Mucosa of descending colon (tissue), 3 donors: ENCODE data around the gene TEF. TPM values are rescaled to one million over a fixed set of nuclear protein-coding genes. Genes with fewer than 3 reads are reported as not detected.

Experiments used
- ATAC-seq: fragments of 200-7000 bp; cut with Tn5 transposase; one replicate; pipeline ENCODE4 v1.9.1; 2020; ENCODE audit warnings: mild to moderate bottlenecking, moderate library complexity
- DNase-seq, 3 donors: peaks; one replicate each; pipeline ENCODE4 v3.0.0-alpha.2; 2020
- H3K36me3 ChIP-seq: fragments of 200-600 bp; one replicate; pipeline ENCODE4 v1.8.0; 2021; ENCODE audit warnings: low read depth, mild to moderate bottlenecking
- H3K4me1 ChIP-seq: fragments of 200-600 bp; one replicate; pipeline ENCODE4 v1.8.0; 2021; ENCODE audit warnings: low read depth, mild to moderate bottlenecking
- H3K4me3 ChIP-seq: fragments of 200-600 bp; one replicate; pipeline ENCODE4 v1.8.0; 2021; ENCODE audit warnings: mild to moderate bottlenecking
- H3K9me3 ChIP-seq: fragments of 200-600 bp; one replicate; pipeline ENCODE4 v1.8.0; 2021; ENCODE audit warnings: mild to moderate bottlenecking
- CTCF ChIP-seq: fragments of 200-600 bp; IDR thresholded peaks from one replicate; pipeline ENCODE4 v1.8.0; 2022; ENCODE audit warnings: antibody characterized with exemption, mild to moderate bottlenecking
- intact Hi-C, 2 donors: fragments of 100-400 bp; cut with DNase I in 1 of 2; cut with micrococcal nuclease in 1 of 2; formaldehyde crosslinking; loops; one replicate each; pipeline versions ENCODE4 v1.11.0 to v1.11.1; 2022; cut with DNase I, micrococcal nuclease
- total RNA-seq, 3 donors: library from RNA; stranded (reverse); fragmentation: NEBNext Ultra II Directional in 2 of 3; extraction: Animal tissue kit (Norgen Biotek cat#: 25700) in 2 of 3; gene quantifications; one replicate each; pipeline versions ENCODE4 v1.2.1 to v1.2.4, GENCODE V29; 2021 to 2023
- donor health status: DM: no; HTN: no; CAD: no; lungs with moderate emphysema.
- donor health status: DM: no; HTN: no; CAD: no.
- donor health status: DM: no; HTN: yes; CAD: no.

Gene TEF
- total RNA-seq, 3 donors from 2014 or later: 17.6 to 29.3 (median 28.6) TPM

DNA sequence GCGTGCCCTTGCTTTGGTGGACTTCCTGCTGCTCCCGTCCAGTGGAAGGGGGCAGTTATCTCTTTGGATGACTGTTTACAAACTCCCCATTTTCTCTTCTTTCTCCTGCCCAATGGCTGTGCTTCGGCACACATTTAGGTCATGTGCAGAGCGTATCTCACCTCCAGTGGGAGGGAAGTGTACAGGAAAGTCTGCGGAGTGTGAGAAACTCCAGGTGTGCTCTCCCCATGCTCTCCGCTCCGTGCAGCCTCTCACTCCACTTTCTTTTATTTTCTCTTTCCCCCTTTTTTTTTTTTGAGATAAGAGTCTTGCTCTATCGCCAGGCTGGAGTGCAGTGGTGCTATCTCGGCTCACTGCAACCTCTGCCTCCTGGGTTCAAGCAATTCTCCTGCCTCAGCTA is 11.9 kb upstream of the TEF start:
- TF ChIP-seq CTCF: no peak
- intact Hi-C loops: no loop called here
- ATAC-seq: no peak
- no peak for DNase-seq
- Histone ChIP-seq H3K9me3 (no peaks in the 10 kb centered on the region), H3K36me3 (no peaks in the 10 kb centered on the region), H3K4me3 (no peak overlapping the region), H3K4me1 (peaks cover 14% of the 10 kb centered on the region)

- no peaks in the 10 kb centered on the region for H3K36me3 ChIP-seq
- intact Hi-C loops: no loop called here
These were observed 3.9 kb upstream of the TEF start for GRCh38 chr22:41377846-41378245.

DNA sequence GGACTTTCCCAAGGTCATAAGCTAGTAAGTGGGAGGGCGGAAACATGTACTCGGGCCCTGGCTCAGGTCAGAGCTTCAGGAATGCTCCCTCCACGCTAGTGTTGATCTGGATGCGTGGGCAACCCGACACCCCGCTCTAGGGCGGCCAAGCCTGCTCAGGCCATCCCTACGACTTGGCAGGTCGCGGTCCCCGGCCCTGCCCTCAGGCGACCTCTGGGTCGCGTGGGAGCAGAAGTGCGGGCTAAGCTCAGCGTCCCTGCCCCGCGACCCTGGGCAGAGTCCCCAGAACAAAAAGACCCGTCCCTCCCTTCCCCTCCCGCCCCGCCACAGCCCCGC is 781 bp upstream of the TEF start:
- Histone ChIP-seq H3K9me3 (no peaks in the 10 kb centered on the region), H3K36me3 (no peaks in the 10 kb centered on the region), H3K4me3 (no peak overlapping the region), H3K4me1 (peaks cover 25% of the 10 kb centered on the region)
- ATAC-seq (peak; percentile 50), DNase-seq (peak in 1 of 3 donors; percentile 71)
- intact Hi-C loops: no loop called here
- no peak for TF ChIP-seq CTCF

More at GRCh38 chr22:41377846-41378245, 3.9 kb upstream of the TEF start:
- no peaks in the 10 kb centered on the region for H3K9me3 ChIP-seq
- no peak overlapping the region for H3K4me3 ChIP-seq
- ATAC-seq (no peak), DNase-seq (no peak)
- TF ChIP-seq CTCF: no peak
- peaks cover 11% of the 10 kb centered on the region for H3K4me1 ChIP-seq

DNA sequence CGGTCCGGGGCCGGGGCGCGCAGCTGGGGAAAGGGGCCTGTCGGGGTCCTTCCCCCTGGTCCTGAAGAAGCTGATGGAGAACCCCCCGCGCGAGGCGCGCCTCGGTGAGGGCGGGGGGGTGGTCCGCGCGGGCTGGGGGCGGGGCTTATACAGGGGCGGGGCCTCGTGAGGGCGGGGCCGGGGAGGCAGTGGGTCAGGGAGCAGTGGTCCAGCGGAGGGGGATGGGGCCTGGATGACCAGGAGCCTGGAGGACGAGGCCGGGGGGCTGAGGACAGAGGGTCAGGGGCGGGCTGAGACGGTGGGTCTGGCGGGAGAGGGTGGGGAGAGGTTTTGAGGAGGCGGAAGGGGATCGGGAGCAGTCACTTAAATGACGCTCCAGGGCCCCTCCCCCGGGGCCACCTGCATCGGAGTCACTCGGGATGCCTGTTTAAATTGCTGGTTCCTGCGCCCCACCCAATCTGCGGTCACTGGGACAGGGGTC is 396 bp downstream of the TEF start:
- no peak for TF ChIP-seq CTCF
- Histone ChIP-seq H3K4me3 (peak overlapping the region; percentile 48), H3K36me3 (no peaks in the 10 kb centered on the region), H3K9me3 (no peaks in the 10 kb centered on the region), H3K4me1 (peaks cover 25% of the 10 kb centered on the region)
- intact Hi-C loops: no loop called here
- DNase-seq (peak; percentile 74 to 87 (median 83)), ATAC-seq (peak; percentile 62)

DNA sequence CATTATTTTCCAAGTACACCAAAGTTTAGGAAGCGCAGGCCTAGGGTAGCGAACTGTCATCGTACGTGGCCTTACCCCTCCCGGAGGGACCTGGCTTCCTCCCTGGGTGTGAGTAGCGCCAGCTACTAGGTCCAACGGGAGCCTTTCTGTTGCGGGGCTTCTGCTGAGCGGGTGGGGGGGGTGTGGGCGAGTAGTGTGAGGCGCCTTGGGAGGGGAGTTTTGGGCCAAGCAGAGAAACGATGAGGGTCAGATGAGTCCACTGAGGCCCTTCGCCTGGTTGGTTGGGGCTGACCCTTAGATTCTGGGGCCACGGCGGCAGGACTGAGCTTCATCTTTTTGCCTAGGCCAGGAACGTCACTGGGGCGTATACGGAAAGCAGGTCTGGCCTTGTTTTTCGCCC is 868 bp downstream of the TEF start:
- peak in 1 of 3 donors; percentile 38 for DNase-seq
- TF ChIP-seq CTCF: no peak

GRCh38 chr22:41383085-41383484 is 1.3 kb downstream of the TEF start:
- TF ChIP-seq CTCF: no peak
- no peak overlapping the region for H3K4me3 ChIP-seq
- peaks cover 2% of the 10 kb centered on the region for H3K36me3 ChIP-seq
- H3K4me1 ChIP-seq: peaks cover 25% of the 10 kb centered on the region
- ATAC-seq (no peak), DNase-seq (no peak)
- no peaks in the 10 kb centered on the region for H3K9me3 ChIP-seq
- intact Hi-C loops: no loop called here

More for the DNA sequence above, 868 bp downstream of the TEF start:
- peaks cover 25% of the 10 kb centered on the region for H3K4me1 ChIP-seq
- no peaks in the 10 kb centered on the region for H3K36me3 ChIP-seq
- intact Hi-C loops: no loop called here
- no peak for ATAC-seq
- H3K9me3 ChIP-seq: no peaks in the 10 kb centered on the region
- H3K4me3 ChIP-seq: peak overlapping the region; percentile 48
